GM12874 (cell line): ENCODE measurements around the gene YTHDF1.

Experiments used
- CTCF ChIP-seq: IDR thresholded peaks from 2 replicates; pipeline ENCODE4 v1.5.1; 2011; ENCODE audit warnings: low read depth, mild to moderate bottlenecking, control low read depth, low read length, moderate library complexity; ENCODE audit not compliant: insufficient read depth

Gene YTHDF1

GRCh38 chr20:63217706-63218105, 1.8 kb upstream of the YTHDF1 start:
- TF ChIP-seq CTCF: no peak

- no peak for TF ChIP-seq CTCF
These were observed 1.0 kb upstream of the YTHDF1 start for GRCh38 chr20:63216849-63217471.

GRCh38 chr20:63215101-63216040, 560 bp downstream of the YTHDF1 start:
- peak; percentile 59 for TF ChIP-seq CTCF

GRCh38 chr20:63214514-63214913, 1.4 kb downstream of the YTHDF1 start:
- TF ChIP-seq CTCF: no peak

- no peak for TF ChIP-seq CTCF
These were observed 3.1 kb downstream of the YTHDF1 start for GRCh38 chr20:63212792-63213191.

- TF ChIP-seq CTCF: no peak
These were observed 3.6 kb downstream of the YTHDF1 start for GRCh38 chr20:63212393-63212730.

GRCh38 chr20:63210011-63210605, 5.8 kb downstream of the YTHDF1 start:
- no peak for TF ChIP-seq CTCF
